ENCODE results near the gene COL23A1. TPM values are rescaled to one million over a fixed set of nuclear protein-coding genes. Genes with fewer than 3 reads are reported as not detected.

COL23A1 gene
- polyA plus RNA-seq, 1 donor (not counting 4 experiments of a cell fraction or from before 2014, with no cell fraction given): not detected

DNA sequence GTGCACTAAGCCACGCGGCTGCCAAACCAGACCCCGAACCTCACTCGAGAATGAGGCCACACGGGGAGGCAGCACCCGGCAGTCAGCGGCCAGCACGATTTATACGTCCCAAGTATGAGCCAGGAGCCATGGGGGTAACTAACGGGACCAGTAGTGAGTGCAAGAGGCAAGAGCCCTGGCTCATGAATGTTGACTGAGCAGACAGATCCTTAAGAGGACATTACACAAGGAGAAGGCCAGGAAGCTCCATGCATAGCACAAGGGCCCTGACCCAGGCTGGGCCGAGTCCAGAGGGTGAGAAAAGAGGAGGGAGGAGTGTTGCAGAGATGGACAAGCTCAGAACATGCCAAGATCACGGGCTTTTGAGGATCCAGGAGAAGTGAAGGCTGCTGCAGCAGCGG lies 299.0 kb downstream of the COL23A1 start:
- Histone ChIP-seq H3K4me3 (ENCODE audit: control insufficient read depth in 2 of 3, extremely low read depth in 1 of 3, insufficient read depth in 2 of 3, low read depth in 1 of 3, low read length in 3 of 3) (no peak overlapping the region), H3K27me3 (ENCODE audit: control insufficient read depth, extremely low read depth, insufficient read depth, low read length) (peaks cover 54% of the 10 kb centered on the region), H3K9ac (ENCODE audit: control insufficient read depth, extremely low read depth, insufficient read depth, low read length) (no peak overlapping the region), H4K20me1 (ENCODE audit: control insufficient read depth, extremely low read depth, insufficient read depth, low read length) (no peaks in the 10 kb centered on the region), H3K4me1 (ENCODE audit: control insufficient read depth, extremely low read depth, insufficient read depth, low read length) (peaks cover 30% of the 10 kb centered on the region), H3K4me2 (ENCODE audit: control insufficient read depth, extremely low read depth, insufficient read depth, low read depth, low read length) (no peak overlapping the region), H3K27ac (ENCODE audit: control insufficient read depth, insufficient read depth, low read length) (no peak overlapping the region), H3K36me3 (ENCODE audit: control insufficient read depth in 2 of 2, extremely low read depth in 1 of 2, insufficient read depth in 2 of 2, low read length in 2 of 2) (no peaks in the 10 kb centered on the region), H2AFZ (ENCODE audit: control insufficient read depth, low read length) (no peak overlapping the region), H3K9me3 (ENCODE audit: control insufficient read depth, low read depth, low read length) (no peaks in the 10 kb centered on the region), H3K9me1 (ENCODE audit: control insufficient read depth, extremely low read depth, insufficient read depth, low read length) (no peaks in the 10 kb centered on the region), H3K79me2 (ENCODE audit: control insufficient read depth, insufficient read depth, low read length) (no peaks in the 10 kb centered on the region)
- no peak for DNase-seq (ENCODE audit: low read depth, low spot score)
- TF ChIP-seq EZH2 (IDR thresholded peaks at IDR 0.05; ENCODE audit: low read length): no peak
- TF ChIP-seq, protein P1, sequence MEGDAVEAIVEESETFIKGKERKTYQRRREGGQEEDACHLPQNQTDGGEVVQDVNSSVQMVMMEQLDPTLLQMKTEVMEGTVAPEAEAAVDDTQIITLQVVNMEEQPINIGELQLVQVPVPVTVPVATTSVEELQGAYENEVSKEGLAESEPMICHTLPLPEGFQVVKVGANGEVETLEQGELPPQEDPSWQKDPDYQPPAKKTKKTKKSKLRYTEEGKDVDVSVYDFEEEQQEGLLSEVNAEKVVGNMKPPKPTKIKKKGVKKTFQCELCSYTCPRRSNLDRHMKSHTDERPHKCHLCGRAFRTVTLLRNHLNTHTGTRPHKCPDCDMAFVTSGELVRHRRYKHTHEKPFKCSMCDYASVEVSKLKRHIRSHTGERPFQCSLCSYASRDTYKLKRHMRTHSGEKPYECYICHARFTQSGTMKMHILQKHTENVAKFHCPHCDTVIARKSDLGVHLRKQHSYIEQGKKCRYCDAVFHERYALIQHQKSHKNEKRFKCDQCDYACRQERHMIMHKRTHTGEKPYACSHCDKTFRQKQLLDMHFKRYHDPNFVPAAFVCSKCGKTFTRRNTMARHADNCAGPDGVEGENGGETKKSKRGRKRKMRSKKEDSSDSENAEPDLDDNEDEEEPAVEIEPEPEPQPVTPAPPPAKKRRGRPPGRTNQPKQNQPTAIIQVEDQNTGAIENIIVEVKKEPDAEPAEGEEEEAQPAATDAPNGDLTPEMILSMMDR (optimal IDR thresholded peaks at IDR 0.05 in 1 of 3, IDR thresholded peaks at IDR 0.05 in 1 of 3, conservative IDR thresholded peaks at IDR 0.05 in 1 of 3; ENCODE audit: extremely low read depth in 1 of 3, insufficient read depth in 2 of 3, low read length in 3 of 3): no peak
- FAIRE-seq: no peak
- dilution Hi-C loops (cut with MboI; ENCODE audit: extremely low pct_ligation_motif_present, low sequenced_read_pairs): no loop called here

DNA sequence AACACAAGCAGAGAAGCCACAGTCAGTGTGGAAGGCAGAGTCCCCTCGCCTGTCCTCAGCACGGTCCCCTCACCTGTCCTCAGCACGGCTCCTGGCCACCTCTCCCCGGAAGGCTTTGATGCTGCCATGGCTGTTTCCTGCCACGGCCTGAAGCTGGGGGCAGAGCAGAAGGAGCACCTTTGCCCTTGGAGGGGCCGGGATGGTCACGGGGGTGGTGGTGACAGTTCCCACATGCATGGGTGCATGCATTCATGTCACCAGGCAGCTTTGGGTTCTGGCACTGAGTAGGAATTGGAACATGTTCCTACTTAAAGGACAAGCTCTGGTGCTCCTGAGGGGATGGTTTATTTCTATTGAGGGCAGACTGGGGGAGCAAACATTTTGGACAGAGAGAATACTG lies 299.8 kb downstream of the COL23A1 start:
- Histone ChIP-seq H2AFZ (ENCODE audit: control insufficient read depth, low read length) (no peak overlapping the region), H3K27me3 (ENCODE audit: control insufficient read depth, extremely low read depth, insufficient read depth, low read length) (peaks cover 58% of the 10 kb centered on the region), H3K9me1 (ENCODE audit: control insufficient read depth, extremely low read depth, insufficient read depth, low read length) (no peaks in the 10 kb centered on the region), H3K9me3 (ENCODE audit: control insufficient read depth, low read depth, low read length) (no peaks in the 10 kb centered on the region), H3K4me3 (ENCODE audit: control insufficient read depth in 2 of 3, extremely low read depth in 1 of 3, insufficient read depth in 2 of 3, low read depth in 1 of 3, low read length in 3 of 3) (no peak overlapping the region), H3K36me3 (ENCODE audit: control insufficient read depth in 2 of 2, extremely low read depth in 1 of 2, insufficient read depth in 2 of 2, low read length in 2 of 2) (no peaks in the 10 kb centered on the region), H3K9ac (ENCODE audit: control insufficient read depth, extremely low read depth, insufficient read depth, low read length) (no peak overlapping the region), H3K79me2 (ENCODE audit: control insufficient read depth, insufficient read depth, low read length) (no peaks in the 10 kb centered on the region), H3K27ac (ENCODE audit: control insufficient read depth, insufficient read depth, low read length) (no peak overlapping the region), H3K4me2 (ENCODE audit: control insufficient read depth, extremely low read depth, insufficient read depth, low read depth, low read length) (no peak overlapping the region), H3K4me1 (ENCODE audit: control insufficient read depth, extremely low read depth, insufficient read depth, low read length) (peaks cover 30% of the 10 kb centered on the region), H4K20me1 (ENCODE audit: control insufficient read depth, extremely low read depth, insufficient read depth, low read length) (no peaks in the 10 kb centered on the region)
- dilution Hi-C loops (cut with MboI; ENCODE audit: extremely low pct_ligation_motif_present, low sequenced_read_pairs): no loop called here
- FAIRE-seq (no peak), DNase-seq (ENCODE audit: low read depth, low spot score) (no peak)
- TF ChIP-seq, protein P1 (optimal IDR thresholded peaks at IDR 0.05 in 1 of 3, IDR thresholded peaks at IDR 0.05 in 1 of 3, conservative IDR thresholded peaks at IDR 0.05 in 1 of 3; ENCODE audit: extremely low read depth in 1 of 3, insufficient read depth in 2 of 3, low read length in 3 of 3): no peak
- TF ChIP-seq EZH2 (IDR thresholded peaks at IDR 0.05; ENCODE audit: low read length): no peak
